Mucosa of gallbladder (tissue), 1 donor: ENCODE data around the gene AMZ2. TPM values are rescaled to one million over a fixed set of nuclear protein-coding genes. Genes with fewer than 3 reads are reported as not detected.

Source experiments
- total RNA-seq: library from RNA; stranded (reverse); gene quantifications from one replicate; pipeline ENCODE4 v1.2.1, GENCODE V29; 2021
- donor health status: DM: no; HTN: no; CAD: no.

AMZ2 gene
- total RNA-seq, 1 donor from 2014 or later: 64.7 TPM

Other genes starting within 250 kb of the AMZ2 start
- gene KPNA2, start 212.3 kb upstream of the AMZ2 start, total RNA-seq: 22.6 TPM
- gene SLC16A6, start 43.1 kb downstream of the AMZ2 start, total RNA-seq: 0.49 TPM
- 2.0 TPM for gene ARSG, start 43.5 kb downstream of the AMZ2 start, total RNA-seq
- gene WIPI1, start 209.5 kb downstream of the AMZ2 start, total RNA-seq: 61.9 TPM